Immature natural killer cell (primary cell): ENCODE results near the gene SLC10A1. TPM values are rescaled to one million over a fixed set of nuclear protein-coding genes. Genes with fewer than 3 reads are reported as not detected.

ENCODE experiments used
- DNase-seq, 3 donors: peaks; one replicate each; pipeline ENCODE4 v3.0.0; 2022; ENCODE audit warnings: mixed read lengths in 1 of 3
- H3K27ac Mint-ChIP-seq, 6 donors: one replicate each; pipeline ENCODE4 v1.8.0; 2020; ENCODE audit warnings: mixed read lengths in 6 of 6, mild to moderate bottlenecking in 5 of 6, inconsistent platforms in 4 of 6, moderate library complexity in 3 of 6
- H3K27me3 Mint-ChIP-seq, 3 donors: one replicate each; pipeline ENCODE4 v1.8.0; 2020 to 2021; ENCODE audit warnings: low read depth in 3 of 3, mild to moderate bottlenecking in 3 of 3, mixed read lengths in 3 of 3, moderate library complexity in 3 of 3, inconsistent platforms in 1 of 3
- H3K36me3 Mint-ChIP-seq, 3 donors: one replicate each; pipeline ENCODE4 v1.8.0; 2020; ENCODE audit warnings: mixed read lengths in 3 of 3, inconsistent platforms in 2 of 3, mild to moderate bottlenecking in 2 of 3
- H3K4me1 Mint-ChIP-seq, 2 donors: one replicate each; pipeline ENCODE4 v1.8.0; 2020; ENCODE audit warnings: inconsistent platforms in 2 of 2, mild to moderate bottlenecking in 2 of 2, mixed read lengths in 2 of 2, moderate library complexity in 1 of 2
- H3K4me3 Mint-ChIP-seq, 5 donors: one replicate each; pipeline ENCODE4 v1.8.0; 2020; ENCODE audit warnings: mild to moderate bottlenecking in 5 of 5, mixed read lengths in 5 of 5, inconsistent platforms in 3 of 5, moderate library complexity in 3 of 5
- H3K9me3 Mint-ChIP-seq, 6 donors: one replicate each; pipeline ENCODE4 v1.8.0; 2020; ENCODE audit warnings: mild to moderate bottlenecking in 6 of 6, mixed read lengths in 6 of 6, inconsistent platforms in 4 of 6, moderate library complexity in 3 of 6
- polyA plus RNA-seq, 3 donors: library from polyadenylated mRNA; unstranded; fragments of 300-500 nt; fragmentation: Illumina TruSeq; gene quantifications; one replicate each; pipeline ENCODE4 v1.2.3, GENCODE V29; 2021

The SLC10A1 gene
- polyA plus RNA-seq, 3 donors from 2014 or later = 0.09 TPM; not detected in 2

DNA sequence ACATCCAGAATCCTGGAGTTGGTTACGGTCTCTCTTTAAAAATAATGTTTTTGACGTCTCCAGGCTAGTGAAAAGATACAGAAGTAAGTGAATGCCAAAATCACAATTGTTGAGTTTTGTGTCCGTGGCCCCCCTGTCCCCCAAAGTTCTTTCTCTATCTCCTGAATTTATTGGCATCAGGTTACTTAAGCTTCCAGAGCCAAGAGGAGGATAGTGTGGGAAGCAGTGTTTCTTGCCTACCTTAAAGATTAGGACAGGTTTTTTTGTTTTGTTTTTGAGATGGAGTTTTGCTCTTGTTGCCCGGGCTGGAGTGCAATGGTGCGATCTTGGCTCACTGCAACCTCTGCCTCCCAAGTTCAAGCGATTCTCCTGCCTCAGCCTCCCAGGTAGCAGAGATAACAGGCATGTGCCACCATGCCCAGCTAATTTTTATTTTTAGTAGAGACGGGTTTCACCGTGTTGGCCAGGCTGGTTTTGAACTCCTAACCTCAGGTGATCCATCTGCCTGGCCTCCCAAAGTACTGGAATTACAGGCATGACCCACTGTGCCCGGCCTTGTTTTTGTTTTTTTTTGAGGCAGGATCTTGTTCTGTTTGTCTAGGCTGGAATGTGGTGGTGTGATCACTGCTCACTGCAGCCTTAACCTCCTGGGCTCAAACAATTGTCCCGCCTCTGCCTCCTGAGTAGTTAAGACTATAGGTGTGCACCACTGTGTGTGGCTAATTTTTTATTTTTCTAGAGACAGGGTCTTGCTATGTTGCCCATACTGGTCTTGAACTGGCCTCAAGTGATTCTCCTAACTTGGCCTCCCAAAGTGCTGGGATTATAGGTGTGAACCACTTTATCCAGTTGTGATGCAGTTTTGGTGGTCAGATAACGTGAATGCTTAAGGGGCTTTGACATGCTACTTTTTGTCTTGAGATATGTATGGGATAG lies 24.7 kb downstream of the SLC10A1 start:
- peak overlapping the region in 2 of 5 donors; percentile 27 to 38 for H3K4me3 Mint-ChIP-seq
- DNase-seq = peak in 1 of 3 donors; percentile 19
- H3K27ac Mint-ChIP-seq = peak overlapping the region; percentile 18 to 73 (median 46)
- H3K36me3 Mint-ChIP-seq = peaks cover 45 to 82% (median 67%) of the 10 kb centered on the region in 3 donors
- peaks cover 0 to 3% (median 0%) of the 10 kb centered on the region in 6 donors for H3K9me3 Mint-ChIP-seq
- peaks cover 40 to 55% (median 48%) of the 10 kb centered on the region in 3 donors for H3K27me3 Mint-ChIP-seq
- H3K4me1 Mint-ChIP-seq = peaks cover 76 to 99% of the 10 kb centered on the region in 2 donors

DNA sequence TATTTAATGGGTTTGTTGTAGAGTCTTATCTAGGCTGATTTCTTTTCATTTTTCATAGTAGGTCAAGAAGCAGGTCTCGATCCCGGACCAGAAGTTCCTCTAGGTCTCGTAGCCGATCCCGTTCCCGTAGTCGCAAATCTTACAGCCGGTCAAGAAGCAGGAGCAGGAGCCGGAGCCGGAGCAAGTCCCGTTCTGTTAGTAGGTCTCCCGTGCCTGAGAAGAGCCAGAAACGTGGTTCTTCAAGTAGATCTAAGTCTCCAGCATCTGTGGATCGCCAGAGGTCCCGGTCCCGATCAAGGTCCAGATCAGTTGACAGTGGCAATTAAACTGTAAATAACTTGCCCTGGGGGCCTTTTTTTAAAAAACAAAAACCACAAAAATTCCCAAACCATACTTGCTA lies 25.9 kb downstream of the SLC10A1 start:
- H3K4me3 Mint-ChIP-seq = peak overlapping the region in 2 of 5 donors; percentile 33 to 49
- peaks cover 45 to 74% (median 57%) of the 10 kb centered on the region in 3 donors for H3K36me3 Mint-ChIP-seq
- H3K27ac Mint-ChIP-seq = peak overlapping the region; percentile 40 to 100 (median 76)
- peaks cover 72 to 97% of the 10 kb centered on the region in 2 donors for H3K4me1 Mint-ChIP-seq
- no peak for DNase-seq
- H3K27me3 Mint-ChIP-seq = peaks cover 47 to 66% (median 58%) of the 10 kb centered on the region in 3 donors
- peaks cover 0 to 3% (median 0%) of the 10 kb centered on the region in 6 donors for H3K9me3 Mint-ChIP-seq

- Mint-ChIP-seq H3K4me1 (peaks cover 73 to 97% of the 10 kb centered on the region in 2 donors), H3K27ac (peak overlapping the region; percentile 56 to 100 (median 76)), H3K36me3 (peaks cover 45 to 68% (median 57%) of the 10 kb centered on the region in 3 donors), H3K9me3 (peaks cover 0 to 3% (median 0%) of the 10 kb centered on the region in 6 donors), H3K4me3 (peak overlapping the region in 2 of 5 donors; percentile 29 to 33), H3K27me3 (peaks cover 44 to 70% (median 58%) of the 10 kb centered on the region in 3 donors)
- DNase-seq = no peak
Observed at GRCh38 chr14:69770559-69770958, 26.5 kb downstream of the SLC10A1 start.

DNA sequence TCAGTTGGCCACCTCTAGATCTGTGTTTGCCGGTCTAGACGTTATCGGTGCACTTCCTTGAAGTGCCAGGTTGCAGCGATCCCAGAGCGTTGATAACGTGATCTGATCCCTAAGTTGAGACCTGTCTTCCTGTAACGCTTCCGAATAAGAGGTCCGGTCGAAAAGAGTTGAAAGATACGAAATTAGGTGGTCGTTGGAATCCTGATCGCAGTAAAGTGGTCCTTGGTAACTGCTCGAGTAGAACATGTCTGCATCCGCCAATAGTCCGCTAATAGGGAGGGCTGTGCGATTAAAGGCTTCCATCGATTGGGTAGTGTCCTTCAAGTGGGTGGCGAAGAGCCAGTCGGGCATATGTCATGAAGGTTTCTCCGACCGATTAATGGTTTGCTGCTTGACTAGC lies 27.4 kb downstream of the SLC10A1 start:
- Mint-ChIP-seq H3K4me3 (peak overlapping the region; percentile 50 to 99 (median 61)), H3K27ac (peak overlapping the region; percentile 21 to 100 (median 76)), H3K9me3 (peaks cover 0 to 3% (median 0%) of the 10 kb centered on the region in 6 donors), H3K4me1 (peaks cover 70 to 89% of the 10 kb centered on the region in 2 donors), H3K27me3 (peaks cover 41 to 67% (median 58%) of the 10 kb centered on the region in 3 donors), H3K36me3 (peaks cover 45 to 63% (median 52%) of the 10 kb centered on the region in 3 donors)
- DNase-seq = peak in 1 of 3 donors; percentile 23

GRCh38 chr14:69768873-69769272 lies 28.2 kb downstream of the SLC10A1 start:
- no peak for DNase-seq
- H3K4me1 Mint-ChIP-seq = peaks cover 74 to 88% of the 10 kb centered on the region in 2 donors
- peaks cover 40 to 67% (median 58%) of the 10 kb centered on the region in 3 donors for H3K27me3 Mint-ChIP-seq
- H3K36me3 Mint-ChIP-seq = peaks cover 45 to 62% (median 49%) of the 10 kb centered on the region in 3 donors
- peaks cover 0 to 3% (median 0%) of the 10 kb centered on the region in 6 donors for H3K9me3 Mint-ChIP-seq
- H3K4me3 Mint-ChIP-seq = peak overlapping the region; percentile 94 to 100 (median 99)
- H3K27ac Mint-ChIP-seq = peak overlapping the region; percentile 100

GRCh38 chr14:69767369-69767999 lies 29.6 kb downstream of the SLC10A1 start:
- Mint-ChIP-seq H3K4me3 (peak overlapping the region; percentile 94 to 100 (median 99)), H3K4me1 (peaks cover 67 to 85% of the 10 kb centered on the region in 2 donors), H3K27me3 (peaks cover 36 to 64% (median 53%) of the 10 kb centered on the region in 3 donors)

DNA sequence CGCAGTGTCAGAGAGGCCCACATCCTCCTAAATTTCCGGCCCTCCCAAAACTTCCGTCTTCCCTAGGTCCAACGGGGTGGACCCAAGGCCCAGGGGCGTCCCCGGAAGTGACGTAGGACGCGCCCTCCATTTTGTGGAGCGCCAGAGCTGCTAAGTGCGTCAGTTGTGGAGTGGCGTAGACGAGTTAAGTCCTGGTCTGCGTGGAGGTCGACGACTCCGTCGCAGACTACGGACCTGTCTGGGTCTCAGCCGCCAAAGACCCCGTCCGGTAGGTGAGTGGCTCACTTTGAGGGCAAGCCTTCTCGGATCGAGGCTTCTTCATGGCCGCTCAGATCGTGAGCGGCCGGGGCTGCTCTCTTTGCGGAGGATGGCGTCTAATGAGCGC lies 30.1 kb downstream of the SLC10A1 start, which contains the start of gene SRSF5:
SRSF5 (plus strand) TSS at position 159 of the 385 bp plus-strand sequence. CDS start 1,015 bp downstream, outside the sequence.
- Mint-ChIP-seq H3K4me3 (peak within 1 kb of the TSS; percentile 94 to 100 (median 99)), H3K27me3 (peaks cover 36 to 59% (median 49%) of the 10 kb centered on the region in 3 donors), H3K36me3 (peaks cover 31 to 44% (median 38%) of the 10 kb centered on the region in 3 donors), H3K9me3 (peaks cover 0 to 5% (median 1%) of the 10 kb centered on the region in 6 donors), H3K27ac (peak within 1 kb of the TSS; percentile 100), H3K4me1 (peaks cover 63 to 80% of the 10 kb centered on the region in 2 donors)
- peak; percentile 95 to 96 (median 95) for DNase-seq

More at GRCh38 chr14:69767369-69767999, 29.6 kb downstream of the SLC10A1 start:
- Mint-ChIP-seq H3K27ac (peak overlapping the region; percentile 100), H3K9me3 (peaks cover 0 to 5% (median 1%) of the 10 kb centered on the region in 6 donors), H3K36me3 (peaks cover 33 to 49% (median 43%) of the 10 kb centered on the region in 3 donors)
- DNase-seq = peak; percentile 90 to 92 (median 91)

DNA sequence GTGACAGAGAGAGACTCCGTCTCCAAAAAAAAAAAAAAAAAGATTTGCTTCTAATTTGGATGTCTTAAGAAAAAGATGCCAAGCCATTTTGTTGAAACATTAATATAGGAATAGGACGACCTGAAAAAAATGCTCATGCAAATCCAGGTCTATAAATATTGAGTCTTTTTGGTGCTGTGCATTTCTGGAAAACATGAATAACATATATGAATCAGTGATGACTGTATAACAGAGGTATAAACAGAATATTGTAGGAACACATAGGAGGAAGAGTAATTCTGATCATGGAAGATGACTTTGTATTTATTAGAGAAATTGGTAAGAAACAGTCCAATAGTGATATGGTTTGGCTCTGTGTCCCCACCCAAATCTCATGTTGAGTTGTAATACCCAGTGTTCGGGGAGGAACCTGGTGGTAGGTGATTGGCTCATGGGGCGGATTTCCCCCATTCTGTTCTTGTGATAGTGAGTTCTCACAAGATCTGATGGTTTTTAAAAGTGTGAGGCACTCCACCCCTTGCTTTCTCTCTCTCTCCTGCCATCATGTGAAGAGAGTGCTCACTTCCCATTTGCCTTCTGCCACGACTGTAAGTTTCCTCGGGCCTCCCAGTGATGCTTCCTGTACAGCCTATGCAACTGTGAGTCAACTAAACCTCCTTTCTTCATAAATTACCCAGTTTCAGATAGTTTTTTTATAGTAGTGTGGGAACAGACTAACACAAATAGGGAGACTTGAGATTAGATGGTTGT lies 33.1 kb downstream of the SLC10A1 start:
- peak overlapping the region; percentile 62 to 90 (median 81) for H3K27ac Mint-ChIP-seq
- peaks cover 21 to 35% (median 27%) of the 10 kb centered on the region in 3 donors for H3K27me3 Mint-ChIP-seq
- peaks cover 0 to 5% (median 1%) of the 10 kb centered on the region in 6 donors for H3K9me3 Mint-ChIP-seq
- H3K4me3 Mint-ChIP-seq = peak overlapping the region in 4 of 5 donors; percentile 9 to 43 (median 30)
- peaks cover 38 to 50% of the 10 kb centered on the region in 2 donors for H3K4me1 Mint-ChIP-seq
- H3K36me3 Mint-ChIP-seq = peaks cover 13 to 17% (median 16%) of the 10 kb centered on the region in 3 donors
- DNase-seq = peak in 1 of 3 donors; percentile 29

DNA sequence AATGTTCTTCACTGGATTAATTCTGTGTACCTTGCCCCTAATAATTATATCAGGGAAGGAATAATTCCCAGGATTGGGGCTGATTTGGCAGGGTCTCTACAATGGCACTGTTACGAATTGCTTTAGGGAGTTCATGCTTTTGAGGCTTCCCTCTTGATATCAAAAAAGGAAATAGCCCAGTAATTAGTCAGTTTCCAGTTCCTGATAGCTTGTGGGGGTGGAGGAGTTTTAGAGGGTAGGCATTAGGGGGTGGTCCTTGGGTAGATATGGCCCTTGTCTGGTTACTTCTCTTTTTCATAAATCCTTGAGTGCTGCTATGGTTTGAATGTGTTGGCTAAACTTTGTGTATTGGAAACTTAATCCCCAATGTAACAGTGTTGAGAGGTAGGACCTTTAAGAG lies 36.2 kb downstream of the SLC10A1 start:
- Mint-ChIP-seq H3K27ac (no peak overlapping the region), H3K27me3 (peaks cover 0 to 8% (median 0%) of the 10 kb centered on the region in 3 donors), H3K4me1 (peaks cover 16 to 23% of the 10 kb centered on the region in 2 donors), H3K36me3 (no peaks in the 10 kb centered on the region), H3K9me3 (peaks cover 0 to 5% (median 0%) of the 10 kb centered on the region in 6 donors), H3K4me3 (no peak overlapping the region)
- DNase-seq = no peak

DNA sequence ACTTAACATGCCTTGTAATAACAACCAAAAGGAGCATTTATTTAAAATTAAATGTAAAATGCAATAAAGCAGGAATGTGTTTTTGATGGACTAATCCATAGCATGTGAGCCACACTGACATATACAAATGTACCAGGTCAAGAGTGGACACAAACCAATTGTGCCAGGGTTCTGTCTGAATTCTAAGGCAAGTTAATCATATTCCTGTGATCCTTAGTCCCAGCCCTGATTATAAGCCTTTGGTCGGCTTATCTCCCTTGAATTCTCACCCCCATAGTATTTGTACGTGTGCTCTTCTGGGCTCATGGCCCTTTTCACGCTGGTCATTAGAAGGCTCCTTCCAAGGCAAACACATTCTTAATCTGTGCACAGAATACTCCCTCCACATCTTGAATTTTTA lies 40.7 kb downstream of the SLC10A1 start:
- H3K27me3 Mint-ChIP-seq = peaks cover 0 to 3% (median 1%) of the 10 kb centered on the region in 3 donors
- H3K27ac Mint-ChIP-seq = peak overlapping the region in 1 of 6 donors; percentile 71
- H3K4me1 Mint-ChIP-seq = peaks cover 9 to 11% of the 10 kb centered on the region in 2 donors
- no peaks in the 10 kb centered on the region for H3K36me3 Mint-ChIP-seq
- no peak overlapping the region for H3K4me3 Mint-ChIP-seq
- no peak for DNase-seq
- H3K9me3 Mint-ChIP-seq = no peaks in the 10 kb centered on the region

GRCh38 chr14:69755784-69756183 lies 41.3 kb downstream of the SLC10A1 start:
- Mint-ChIP-seq H3K9me3 (no peaks in the 10 kb centered on the region), H3K27ac (peak overlapping the region in 4 of 6 donors; percentile 12 to 71 (median 38)), H3K4me1 (peaks cover 9 to 11% of the 10 kb centered on the region in 2 donors), H3K4me3 (no peak overlapping the region), H3K27me3 (peaks cover 0 to 3% (median 1%) of the 10 kb centered on the region in 3 donors), H3K36me3 (no peaks in the 10 kb centered on the region)
- DNase-seq = no peak

GRCh38 chr14:69755296-69755695 lies 41.7 kb downstream of the SLC10A1 start:
- peaks cover 0 to 3% (median 1%) of the 10 kb centered on the region in 3 donors for H3K27me3 Mint-ChIP-seq
- DNase-seq = no peak
- no peak overlapping the region for H3K4me3 Mint-ChIP-seq
- peak overlapping the region in 2 of 6 donors; percentile 12 to 71 for H3K27ac Mint-ChIP-seq
- no peaks in the 10 kb centered on the region for H3K9me3 Mint-ChIP-seq
- peaks cover 9 to 11% of the 10 kb centered on the region in 2 donors for H3K4me1 Mint-ChIP-seq
- H3K36me3 Mint-ChIP-seq = no peaks in the 10 kb centered on the region
